ENCODE measurements around the gene LDB2.

Gene LDB2

GRCh38 chr4:16717266-16717970, 181.0 kb downstream of the LDB2 start:
- no peak for DNase-seq

GRCh38 chr4:16715482-16715881, 183.0 kb downstream of the LDB2 start:
- DNase-seq, result no peak

GRCh38 chr4:16714191-16714590, 184.3 kb downstream of the LDB2 start:
- no peak for DNase-seq

- no peak for DNase-seq
These were observed 184.7 kb downstream of the LDB2 start for GRCh38 chr4:16713696-16714095.

DNA sequence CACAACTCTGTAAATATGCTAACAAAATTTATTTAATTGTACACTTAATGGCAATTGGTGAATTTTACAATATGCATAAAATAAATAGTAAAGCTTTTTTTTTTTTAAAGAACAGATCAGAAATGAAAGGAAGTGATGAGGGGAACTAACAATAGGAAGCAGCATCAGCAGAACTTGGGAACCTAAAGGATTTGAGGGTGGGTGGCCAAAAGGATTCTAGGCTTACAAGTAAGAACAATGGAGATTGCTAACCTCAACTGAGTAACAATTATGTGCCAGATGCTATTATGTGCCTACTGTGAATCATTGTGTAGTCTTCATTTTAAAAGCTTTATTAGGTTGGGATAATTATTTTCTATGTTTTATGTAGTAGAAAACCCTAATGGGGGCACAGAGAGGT, 185.2 kb downstream of the LDB2 start:
- no peak for DNase-seq

DNA sequence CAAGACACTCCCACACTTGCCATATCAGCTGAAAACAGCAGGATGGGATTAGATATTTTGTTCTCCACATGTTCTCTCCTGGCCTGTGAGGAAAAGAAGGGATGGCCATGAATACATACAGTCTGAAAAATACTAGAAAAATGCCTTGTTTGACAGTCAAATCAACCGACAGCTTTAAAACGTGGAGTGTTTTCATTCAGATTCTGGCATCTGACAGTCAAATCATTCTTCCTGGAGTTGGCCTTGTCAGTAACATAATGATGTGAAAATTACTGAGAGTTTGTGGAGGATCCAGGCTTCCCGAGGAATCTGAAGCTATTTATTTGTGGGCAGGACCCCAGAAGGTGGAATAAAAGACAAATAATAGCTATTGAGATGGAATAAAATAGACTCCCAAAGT, 188.2 kb downstream of the LDB2 start:
- no peak for DNase-seq

GRCh38 chr4:16707874-16708273, 190.6 kb downstream of the LDB2 start:
- no peak for DNase-seq

GRCh38 chr4:16706251-16706650, 192.2 kb downstream of the LDB2 start:
- no peak for DNase-seq

GRCh38 chr4:16705341-16705740, 193.1 kb downstream of the LDB2 start:
- no peak for DNase-seq

GRCh38 chr4:16704489-16704888, 194.0 kb downstream of the LDB2 start:
- no peak for DNase-seq

- DNase-seq, result no peak
These were observed 202.5 kb downstream of the LDB2 start for GRCh38 chr4:16695896-16696295.

- DNase-seq, result no peak
These were observed 203.6 kb downstream of the LDB2 start for GRCh38 chr4:16694884-16695276.

DNA sequence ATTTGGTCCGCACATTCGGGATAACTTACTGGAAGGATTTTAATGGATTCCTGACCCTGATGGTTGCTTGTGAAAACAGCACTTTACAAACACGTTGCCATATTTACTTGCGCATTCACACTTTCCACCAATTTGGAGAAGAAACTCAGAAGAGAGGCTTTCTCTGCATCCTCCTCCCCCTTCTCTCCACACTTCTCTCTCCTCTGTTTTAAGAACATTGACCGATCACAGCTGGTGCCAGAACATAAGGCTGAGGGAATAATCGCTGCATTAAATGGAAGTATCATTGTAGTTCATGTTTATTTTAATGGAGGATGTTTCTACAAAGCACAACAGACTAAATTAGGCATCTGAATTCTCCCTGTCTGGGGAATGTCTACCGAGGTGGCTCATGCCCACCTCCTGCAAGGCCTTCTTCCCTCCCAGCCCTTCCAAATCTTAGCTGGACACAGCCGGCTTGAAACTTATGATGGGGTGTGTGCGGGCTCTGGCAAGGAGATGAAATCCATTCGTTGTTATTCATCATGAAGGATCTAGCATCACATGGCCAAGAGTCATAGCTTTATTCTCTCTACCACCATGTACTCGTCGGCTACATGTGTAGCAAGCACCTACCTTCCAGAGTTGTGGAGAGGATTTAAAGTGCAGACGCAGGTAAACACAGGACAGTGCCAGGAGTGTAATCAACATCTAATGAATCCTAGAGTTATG, 204.1 kb downstream of the LDB2 start:
- no peak for DNase-seq

DNA sequence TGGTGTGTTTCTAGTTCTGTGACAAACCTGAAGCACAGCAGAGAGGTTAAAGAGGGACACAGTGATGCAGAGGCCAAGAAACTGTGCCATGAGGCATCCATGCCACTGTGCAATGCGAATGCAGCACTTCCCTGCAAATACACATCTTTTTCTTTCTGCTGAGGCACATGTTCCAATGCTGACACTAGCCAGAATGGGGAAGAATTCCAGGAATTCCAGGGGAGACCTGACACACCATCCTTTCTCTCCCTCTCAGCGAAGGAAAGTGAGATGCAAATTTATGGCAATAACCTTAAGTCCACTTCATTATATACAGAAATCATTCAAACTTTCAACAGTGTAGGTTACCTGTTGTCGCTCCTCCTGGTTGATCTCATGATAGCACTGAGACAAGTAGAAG, 204.8 kb downstream of the LDB2 start:
- DNase-seq, result no peak

DNA sequence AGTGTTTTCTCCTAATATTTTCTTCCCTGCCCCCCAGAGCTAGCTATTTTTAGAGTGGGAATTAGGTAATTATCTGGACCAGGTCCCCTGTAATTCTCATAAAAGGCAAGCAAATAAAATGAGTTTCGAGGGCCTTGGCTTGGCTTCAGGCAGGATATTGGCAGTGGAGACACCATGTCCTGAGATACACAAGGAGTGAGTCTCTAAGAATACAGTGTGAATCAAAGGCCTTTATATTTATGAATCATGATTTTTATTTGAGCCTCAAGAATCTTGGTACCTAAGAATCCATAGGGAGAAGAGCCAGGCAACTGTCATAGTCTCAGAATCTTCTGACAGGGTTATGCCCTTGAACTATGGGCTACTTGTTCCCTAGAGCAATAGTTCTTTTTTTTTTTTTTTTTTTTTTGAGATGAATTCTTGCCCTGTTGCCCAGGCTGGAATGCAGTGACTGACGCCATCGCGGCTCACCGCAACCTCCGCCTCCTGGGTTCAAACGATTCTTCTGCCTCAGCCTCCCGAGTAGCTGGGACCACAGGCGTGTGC, 205.4 kb downstream of the LDB2 start:
- no peak for DNase-seq

- no peak for DNase-seq
These were observed 205.9 kb downstream of the LDB2 start for GRCh38 chr4:16692524-16692923.

DNA sequence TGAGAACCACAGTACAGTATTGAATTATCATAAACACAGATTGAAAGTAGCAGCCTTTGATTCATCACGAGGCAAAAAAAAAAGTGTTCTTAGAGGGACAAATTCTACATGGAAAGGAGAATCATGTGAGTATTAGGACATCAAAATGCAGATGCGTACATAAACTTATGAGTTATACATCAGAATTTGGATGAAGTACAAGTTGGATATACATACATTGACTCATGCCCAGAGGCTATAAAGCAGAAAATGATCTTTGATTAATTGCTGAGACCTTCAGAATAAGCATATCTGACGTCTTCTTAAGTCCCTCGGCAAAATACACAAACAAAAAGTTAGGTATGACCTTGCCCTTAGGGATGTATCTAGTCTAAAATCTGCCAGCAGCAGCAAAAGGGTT, 206.4 kb downstream of the LDB2 start:
- no peak for DNase-seq

- DNase-seq, result no peak
These were observed 207.0 kb downstream of the LDB2 start for GRCh38 chr4:16691450-16691849.

GRCh38 chr4:16687845-16688244, 210.6 kb downstream of the LDB2 start:
- DNase-seq, result no peak

- DNase-seq, result no peak
These were observed 211.4 kb downstream of the LDB2 start for GRCh38 chr4:16687011-16687410.

- DNase-seq, result no peak
These were observed 212.2 kb downstream of the LDB2 start for GRCh38 chr4:16686195-16686594.

DNA sequence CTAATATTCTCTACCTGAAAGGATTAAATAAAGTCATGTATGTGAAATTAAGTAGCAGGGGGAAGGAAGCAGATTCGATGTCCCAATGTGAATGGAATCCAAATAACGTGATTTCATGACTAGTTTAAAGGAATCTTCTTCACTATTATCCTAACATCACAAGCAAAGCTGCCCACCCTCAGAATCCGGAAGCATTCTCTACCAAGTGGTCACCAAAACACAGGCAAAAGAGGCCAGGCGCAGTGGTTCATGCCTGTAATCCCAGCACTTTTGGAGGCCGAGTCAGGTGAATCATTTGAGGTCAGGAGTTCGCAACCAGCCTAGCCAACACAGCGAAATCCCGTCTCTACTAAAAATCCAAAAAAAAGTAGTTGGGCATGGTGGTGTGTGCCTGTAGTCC, 212.9 kb downstream of the LDB2 start:
- DNase-seq, result no peak

DNA sequence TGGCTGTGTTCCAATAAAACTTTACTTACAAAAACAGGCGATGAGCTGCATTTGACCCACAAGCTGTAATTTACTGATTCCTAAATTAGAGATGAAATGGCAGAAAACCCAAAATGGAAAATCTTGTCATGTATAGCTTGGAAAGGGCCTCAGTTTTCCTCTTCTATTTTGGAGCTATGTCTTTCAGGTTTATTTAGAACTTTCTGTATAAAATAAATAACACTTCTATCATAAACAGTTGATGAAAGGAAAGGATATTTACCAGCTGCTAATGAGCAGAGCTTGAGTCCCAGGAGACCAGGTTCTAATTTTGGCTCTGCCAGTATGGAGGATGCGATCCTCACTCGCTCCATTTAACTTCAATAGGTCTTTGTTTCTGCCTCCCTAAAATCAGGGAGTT, 213.5 kb downstream of the LDB2 start:
- DNase-seq, result no peak

DNA sequence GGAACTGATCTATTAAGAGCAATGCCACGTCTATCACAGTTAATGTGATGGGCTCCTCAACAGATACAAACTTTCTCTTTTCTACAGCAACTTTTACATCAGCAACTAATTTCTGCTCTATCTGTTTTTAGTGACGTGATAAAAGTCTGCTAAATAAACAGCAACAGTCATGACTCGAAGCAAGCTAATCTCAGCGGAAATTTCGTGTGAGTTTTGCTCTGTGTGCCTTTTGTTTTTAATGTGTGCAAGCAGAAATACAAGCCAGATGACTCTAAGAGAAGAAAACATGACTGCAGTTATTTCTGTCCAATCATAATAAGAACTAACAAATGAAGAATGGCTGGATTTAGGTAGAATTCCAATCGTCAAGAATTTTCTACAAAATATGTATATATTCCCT, 214.3 kb downstream of the LDB2 start:
- DNase-seq, result no peak

- DNase-seq, result no peak
These were observed 215.5 kb downstream of the LDB2 start for GRCh38 chr4:16682975-16683374.

Measured in hippocampal formation (tissue), 2 donors.